NCI-H1105 treated with DMSO at 0.1 percent for 48 hours (cell line): ENCODE results near the gene TRAF5.
A peak's percentile ranks its signal among the peaks of the same experiment; 100 is the strongest.
"Not testable (repeated sequence)": the region's sequence is repeated elsewhere in the genome, so short reads cannot be mapped to it uniquely, and the experiment has no call there.

Experiments
- DNase-seq: peaks from one replicate; lab custom pipeline; 2025; lab: John Stamatoyannopoulos, UW

Gene TRAF5

GRCh38 chr1:211347077-211347844 is 20.6 kb downstream of the TRAF5 start:
- DNase-seq = no peak

DNA sequence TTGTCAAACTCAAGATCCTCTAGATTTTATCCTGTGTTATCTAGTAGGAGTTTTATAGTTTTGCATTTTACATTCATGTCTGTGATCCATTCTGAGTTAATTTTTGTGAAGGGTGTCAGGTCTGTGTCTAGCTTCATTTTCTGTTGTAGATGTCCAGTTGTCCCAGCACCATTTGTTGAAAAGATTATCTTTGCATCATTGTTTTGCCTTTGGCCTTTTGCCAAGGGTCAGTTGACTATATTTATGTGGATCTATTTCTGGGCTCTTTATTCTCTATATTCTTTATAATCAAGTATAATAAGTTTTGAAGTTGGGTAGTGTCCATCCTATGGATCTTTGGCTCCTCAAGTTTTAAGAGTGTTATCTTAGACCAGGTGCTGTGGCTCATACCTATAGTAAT is 21.9 kb downstream of the TRAF5 start:
- no peak for DNase-seq

- DNase-seq = no peak
Observed at GRCh38 chr1:211349741-211350140, 23.1 kb downstream of the TRAF5 start.

DNA sequence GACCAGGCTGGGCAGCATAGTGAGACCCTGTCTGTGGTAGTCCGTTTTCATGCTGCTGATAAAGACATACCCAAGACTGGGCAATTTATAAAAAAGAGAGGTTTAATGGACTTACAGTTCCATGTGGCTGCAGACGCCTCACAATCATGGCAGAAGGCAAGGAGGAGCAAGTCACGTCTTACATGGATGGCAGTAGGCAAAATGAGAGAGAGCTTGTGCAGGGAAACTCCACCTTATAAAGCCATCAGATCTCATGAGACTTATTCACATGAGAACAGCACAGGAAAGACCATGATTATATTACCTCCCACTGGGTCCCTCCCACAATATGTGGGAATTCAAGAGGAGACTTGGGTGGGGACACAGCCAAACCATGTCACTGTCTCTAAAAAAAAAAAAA is 25.4 kb downstream of the TRAF5 start:
- DNase-seq = not testable (repeated sequence)

DNA sequence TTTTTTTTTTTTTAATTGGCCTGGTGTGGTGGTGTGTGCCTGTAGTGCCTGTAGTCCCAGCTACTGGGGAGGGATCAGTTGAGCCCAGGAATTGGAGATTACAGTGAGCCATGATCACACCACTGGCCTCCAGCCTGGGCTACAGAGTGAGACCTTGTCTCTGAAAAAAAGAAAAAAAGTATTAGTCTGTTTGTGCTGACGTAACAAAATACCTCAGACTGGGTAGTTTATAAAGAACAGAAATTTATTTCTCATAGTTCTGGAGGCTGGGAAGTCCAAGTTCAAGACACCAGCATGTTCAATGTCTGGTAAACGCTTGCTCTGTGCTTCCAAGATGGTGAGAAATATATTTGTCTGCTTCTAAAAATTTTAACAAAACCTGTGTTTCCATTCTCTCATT is 25.8 kb downstream of the TRAF5 start:
- DNase-seq = no peak

DNA sequence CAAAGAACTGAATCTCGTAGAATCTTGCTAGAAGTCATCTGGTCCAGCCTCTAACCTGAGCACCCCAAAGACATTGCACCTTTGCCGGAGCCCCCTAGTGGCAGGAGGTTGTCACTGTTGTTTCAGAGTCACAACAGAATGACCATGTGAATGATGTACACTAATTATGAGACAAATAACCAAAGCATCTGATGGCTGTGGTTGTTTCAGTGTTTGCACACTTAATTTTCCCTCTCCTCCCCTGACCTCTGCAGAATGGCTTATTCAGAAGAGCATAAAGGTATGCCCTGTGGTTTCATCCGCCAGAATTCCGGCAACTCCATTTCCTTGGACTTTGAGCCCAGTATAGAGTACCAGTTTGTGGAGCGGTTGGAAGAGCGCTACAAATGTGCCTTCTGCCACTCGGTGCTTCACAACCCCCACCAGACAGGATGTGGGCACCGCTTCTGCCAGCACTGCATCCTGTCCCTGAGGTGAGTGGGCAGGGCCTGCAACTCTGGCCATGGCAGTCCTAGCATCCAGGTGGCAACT is 26.4 kb downstream of the TRAF5 start:
- peak; percentile 6 for DNase-seq

DNA sequence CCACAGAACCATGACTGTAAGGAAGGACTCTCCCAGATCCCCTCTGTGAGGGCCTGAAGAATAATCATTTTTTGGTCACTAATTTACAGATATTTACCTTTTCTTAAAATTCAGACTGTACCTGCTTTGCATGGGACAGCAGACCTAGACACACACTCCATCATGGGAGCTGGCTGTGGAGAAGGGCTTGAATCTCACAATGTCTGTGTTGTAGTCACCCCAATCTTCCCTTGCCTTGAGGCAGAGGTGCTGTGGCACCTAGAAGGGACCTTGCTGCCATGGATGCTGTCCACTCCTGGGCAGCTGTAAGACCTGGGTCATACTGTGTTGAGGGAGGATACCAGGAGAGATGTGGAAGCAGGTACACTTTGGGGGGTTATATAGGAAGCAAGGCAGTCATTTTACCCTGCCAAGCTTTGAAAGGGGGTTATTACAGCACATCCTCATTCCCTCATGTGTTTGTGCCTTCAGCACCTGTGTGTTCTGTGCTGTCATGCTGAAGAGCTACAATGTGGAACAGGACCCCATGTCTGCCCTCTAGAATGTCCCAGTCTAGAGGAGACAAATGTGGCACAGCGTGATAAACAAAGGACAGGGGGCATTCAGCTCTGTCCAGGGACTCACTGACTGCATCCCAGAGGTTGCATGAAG is 27.1 kb downstream of the TRAF5 start:
- no peak for DNase-seq

DNA sequence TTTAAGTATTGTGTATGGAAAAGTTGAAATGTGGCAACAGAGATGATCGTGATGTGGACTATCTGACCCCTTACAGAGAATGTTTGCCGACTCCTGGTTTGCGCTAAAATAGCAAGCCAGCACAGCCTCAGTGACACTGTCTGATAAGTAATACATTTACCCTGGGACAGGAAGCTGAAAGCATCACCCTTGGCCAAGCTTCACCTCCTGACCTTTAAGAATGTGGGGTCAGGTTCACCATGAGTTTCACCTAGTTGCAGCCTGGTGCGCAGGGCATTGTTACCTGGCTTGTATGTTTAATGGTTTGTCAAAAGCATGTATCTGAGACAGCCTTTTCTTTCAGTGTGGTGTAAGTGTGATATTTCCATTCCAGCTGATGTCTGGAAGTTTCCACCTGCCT is 29.2 kb downstream of the TRAF5 start:
- no peak for DNase-seq

GRCh38 chr1:211356723-211357407 is 30.2 kb downstream of the TRAF5 start:
- no peak for DNase-seq

GRCh38 chr1:211358685-211359084 is 32.1 kb downstream of the TRAF5 start:
- DNase-seq = no peak

- DNase-seq = no peak
Observed at GRCh38 chr1:211359876-211360275, 33.2 kb downstream of the TRAF5 start.

DNA sequence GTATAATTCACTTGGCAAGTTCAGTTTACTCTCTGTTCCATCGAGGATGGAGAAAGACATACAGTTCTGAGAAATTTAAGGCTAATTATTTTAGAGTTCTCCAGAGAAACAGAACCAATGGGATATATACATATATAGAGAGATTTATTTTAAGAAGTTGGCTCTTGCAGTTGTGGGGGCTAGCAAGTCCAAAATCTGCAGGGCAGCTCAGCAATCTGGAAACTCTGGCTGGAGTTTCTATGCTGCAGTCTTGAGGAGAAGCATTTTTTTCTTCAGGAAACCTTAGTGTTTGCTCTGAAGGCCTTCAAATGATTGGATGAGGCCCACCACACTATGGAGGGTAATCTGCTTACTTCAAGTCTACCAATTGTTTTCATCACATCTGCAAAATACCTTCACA is 34.6 kb downstream of the TRAF5 start:
- DNase-seq = no peak

GRCh38 chr1:211369640-211370039 is 43.0 kb downstream of the TRAF5 start:
- DNase-seq = no peak

- DNase-seq = no peak
Observed at GRCh38 chr1:211370669-211371068, 44.0 kb downstream of the TRAF5 start.

GRCh38 chr1:211371406-211372105 is 44.9 kb downstream of the TRAF5 start:
- no peak for DNase-seq

- DNase-seq = no peak
Observed at GRCh38 chr1:211372463-211372862, 45.8 kb downstream of the TRAF5 start.

DNA sequence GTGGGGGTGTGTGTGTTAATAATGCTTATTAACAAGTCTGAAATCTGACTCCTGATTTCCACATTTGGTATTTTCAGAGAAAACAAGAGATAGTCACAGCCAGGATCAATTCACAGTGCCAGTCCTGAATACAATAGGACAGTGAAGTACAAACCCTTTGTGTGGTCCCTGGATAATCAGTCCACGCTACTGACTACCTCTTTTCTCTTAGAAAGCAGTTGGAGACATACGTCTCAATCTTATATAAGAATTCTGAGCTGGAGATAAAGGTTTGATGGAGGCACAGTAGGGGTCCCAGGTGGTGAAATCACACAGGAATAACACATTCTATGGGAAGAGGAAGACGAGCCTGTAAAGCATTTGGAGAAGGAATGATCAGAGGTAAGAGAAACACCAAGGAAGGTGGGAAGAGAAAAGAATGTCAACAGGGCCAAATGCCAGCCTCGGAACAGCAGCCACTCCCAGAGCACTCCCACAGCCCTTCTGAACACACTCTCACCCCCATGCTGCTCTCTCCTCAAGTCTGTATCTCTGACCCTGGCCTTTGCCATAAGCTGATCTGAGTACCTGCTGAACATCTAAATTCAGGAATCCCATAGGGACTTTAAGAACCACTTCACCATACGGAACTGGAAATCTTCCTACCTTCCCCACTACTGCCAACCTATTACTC is 48.6 kb downstream of the TRAF5 start:
- DNase-seq = no peak

DNA sequence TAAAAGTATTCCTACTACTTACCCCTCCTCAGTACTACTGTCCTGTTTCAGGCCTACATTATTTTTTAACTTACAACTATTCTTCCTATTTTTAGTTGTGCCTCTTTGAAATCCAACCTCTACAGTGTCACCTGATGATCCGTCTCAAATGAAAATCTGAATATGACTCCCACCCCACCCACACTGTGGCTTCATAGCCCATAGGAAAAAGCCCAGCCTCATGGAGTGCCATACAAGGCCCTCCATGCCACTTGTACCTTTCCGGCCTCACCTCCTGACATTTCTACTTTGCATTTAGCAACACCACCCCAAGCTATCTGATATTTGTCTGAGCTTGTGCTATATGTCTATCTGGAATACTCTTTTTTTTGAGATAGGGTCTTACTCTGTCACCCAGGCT is 49.3 kb downstream of the TRAF5 start:
- DNase-seq = no peak

- no peak for DNase-seq
Observed at GRCh38 chr1:211376807-211377470, 50.3 kb downstream of the TRAF5 start.

DNA sequence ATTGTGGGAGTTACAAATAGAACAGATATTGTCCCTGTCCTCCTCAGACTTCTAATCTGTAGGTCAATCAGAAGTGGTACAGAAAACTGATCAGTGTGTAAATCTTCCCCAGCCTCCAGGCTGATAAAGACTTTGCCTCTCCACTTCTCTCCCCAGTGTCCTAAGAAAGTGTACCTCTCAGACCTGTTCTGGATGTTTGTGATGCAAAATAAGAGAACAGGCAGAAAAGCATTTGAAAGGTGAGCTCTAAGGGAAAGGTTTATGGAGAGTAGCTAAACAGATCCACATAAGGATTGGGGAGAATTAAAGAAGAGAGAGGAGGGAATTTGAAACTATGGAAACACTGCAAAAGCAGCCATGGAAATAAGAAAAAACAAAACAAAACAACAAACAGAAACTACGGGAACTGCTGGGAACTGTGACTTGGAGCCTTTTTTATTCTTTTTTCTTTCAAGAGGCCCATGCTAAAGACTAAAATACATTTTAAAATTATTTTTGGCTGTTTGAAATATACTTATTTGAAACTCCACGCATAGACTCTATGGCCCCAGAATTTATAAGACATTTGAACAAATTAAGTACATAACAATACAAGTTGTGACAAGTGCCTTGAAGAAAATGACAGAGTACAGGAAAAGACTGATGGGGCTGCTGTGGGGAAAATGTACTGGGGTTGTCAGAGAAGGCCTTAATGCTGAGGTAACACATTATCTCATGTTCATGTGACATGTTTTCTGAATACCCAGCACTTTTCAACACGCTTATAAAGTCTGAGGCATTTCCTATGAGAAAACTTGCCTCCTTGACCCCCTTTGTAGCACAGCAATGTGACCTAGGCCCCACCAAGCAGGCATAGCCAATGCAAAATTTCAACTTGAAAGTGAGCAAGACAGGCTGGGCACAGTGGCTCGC is 51.2 kb downstream of the TRAF5 start:
- no peak for DNase-seq
